Neural cell (in vitro differentiated cells): ENCODE data around the gene KRTAP1-4. TPM values are rescaled to one million over a fixed set of nuclear protein-coding genes. Genes with fewer than 3 reads are reported as not detected.
"Not testable (repeated sequence)": the region's sequence is repeated elsewhere in the genome, so short reads cannot be mapped to it uniquely, and the experiment has no call there.

Source experiments
- H2AFZ ChIP-seq: fragments of 200-600, 300-800 bp; sonication (generic), shearing (Covaris generic); 2 replicates; pipeline ENCODE4 v1.6.0; 2014; ENCODE audit warnings: low read depth, mild to moderate bottlenecking, antibody characterized with exemption, low read length, moderate library complexity
- H3F3A ChIP-seq: fragments of 200-600 bp; shearing (Covaris generic); 2 replicates; pipeline ENCODE4 v1.6.1; 2016; ENCODE audit warnings: mild to moderate bottlenecking, moderate library complexity, mixed read lengths, antibody characterized with exemption, low read length; ENCODE audit not compliant: insufficient read depth, poor library complexity, severe bottlenecking
- H3K27ac ChIP-seq: fragments of 200-600, 300-800 bp; sonication (generic), shearing (Covaris generic); 2 replicates; pipeline ENCODE4 v1.5.1; 2014; ENCODE audit warnings: mild to moderate bottlenecking, low read length, moderate library complexity
- H3K27me3 ChIP-seq: fragments of 300-800, 200-600 bp; sonication (generic), shearing (Covaris generic); 2 replicates; pipeline ENCODE4 v1.6.0; 2014; ENCODE audit warnings: mild to moderate bottlenecking, low read depth, low read length, moderate library complexity; ENCODE audit not compliant: insufficient read depth
- H3K36me3 ChIP-seq: fragments of 300-800, 200-600 bp; sonication (generic), shearing (Covaris generic); 2 replicates; pipeline ENCODE4 v1.5.1; 2014; ENCODE audit warnings: mild to moderate bottlenecking, antibody characterized with exemption, low read length, moderate library complexity; ENCODE audit not compliant: insufficient read depth
- H3K4me2 ChIP-seq: fragments of 300-800, 200-600 bp; sonication (generic), shearing (Covaris generic); 2 replicates; pipeline ENCODE4 v1.6.0; 2014; ENCODE audit warnings: mild to moderate bottlenecking, low read length
- H3K4me3 ChIP-seq: fragments of 300-800, 200-600 bp; sonication (generic), shearing (Covaris generic); 2 replicates; pipeline ENCODE4 v1.5.1; 2014; ENCODE audit warnings: mild to moderate bottlenecking, low read length, moderate library complexity
- H3K79me2 ChIP-seq: fragments of 200-600 bp; shearing (Covaris generic); replicated peaks from 2 replicates; pipeline ENCODE4 v1.6.0; 2014; ENCODE audit warnings: mild to moderate bottlenecking, low read length, moderate library complexity; ENCODE audit not compliant: insufficient read depth
- H3K9ac ChIP-seq: fragments of 300-800, 200-600 bp; sonication (generic), shearing (Covaris generic); 2 replicates; pipeline ENCODE4 v1.6.1; 2016; ENCODE audit warnings: mild to moderate bottlenecking, low read length, mixed read lengths
- H3K9me2 ChIP-seq: fragments of 200-600 bp; shearing (Covaris generic); 2 replicates; pipeline ENCODE4 v1.6.1; 2016; ENCODE audit warnings: mild to moderate bottlenecking, low read length, mixed read lengths; ENCODE audit not compliant: insufficient read depth
- H3K9me3 ChIP-seq: fragments of 200-600, 300-800 bp; sonication (generic), shearing (Covaris generic); 2 replicates; pipeline ENCODE4 v1.6.1; 2016; ENCODE audit warnings: mild to moderate bottlenecking, mixed run types, low read length, moderate library complexity, mixed read lengths
- H4K20me1 ChIP-seq: fragments of 200-600 bp; shearing (Covaris generic); 2 replicates; pipeline ENCODE4 v1.6.1; 2016; ENCODE audit warnings: mild to moderate bottlenecking, mixed run types; ENCODE audit not compliant: insufficient read depth
- CTCF ChIP-seq: fragments of 450-650 bp; IDR thresholded peaks from 2 replicates; pipeline ENCODE4 v1.5.1; 2014; ENCODE audit warnings: antibody characterized with exemption, mild to moderate bottlenecking, moderate library complexity; ENCODE audit not compliant: poor library complexity, severe bottlenecking
- EP300 ChIP-seq: fragments of 450-650 bp; conservative IDR thresholded peaks from 2 replicates; pipeline ENCODE4 v1.6.1; 2014; ENCODE audit warnings: antibody characterized with exemption, mild to moderate bottlenecking, moderate library complexity; ENCODE audit not compliant: poor library complexity, severe bottlenecking
- EZH2 ChIP-seq: fragments of 200-600, 300-800 bp; shearing (Covaris generic), sonication (generic); IDR thresholded peaks from 2 replicates; pipeline ENCODE4 v1.6.1; 2014; ENCODE audit warnings: antibody characterized with exemption, low read length, borderline replicate concordance, mild to moderate bottlenecking; ENCODE audit not compliant: insufficient read depth, poor library complexity, severe bottlenecking
- MXI1 ChIP-seq: fragments of 450-650 bp; conservative IDR thresholded peaks from 2 replicates; pipeline ENCODE4 v1.6.1; 2014; ENCODE audit warnings: antibody characterized with exemption, mild to moderate bottlenecking; ENCODE audit not compliant: poor library complexity, severe bottlenecking
- POLR2AphosphoS5 ChIP-seq: IDR thresholded peaks from 2 replicates; pipeline ENCODE4 v1.6.1; 2012
- RAD21 ChIP-seq: fragments of 450-650 bp; conservative IDR thresholded peaks from 2 replicates; pipeline ENCODE4 v1.6.1; 2014; ENCODE audit warnings: antibody characterized with exemption, mild to moderate bottlenecking, moderate library complexity
- REST ChIP-seq: IDR thresholded peaks from 2 replicates; pipeline ENCODE4 v1.6.1; 2012; ENCODE audit warnings: borderline replicate concordance
- SMC3 ChIP-seq: fragments of 450-650 bp; conservative IDR thresholded peaks from 2 replicates; pipeline ENCODE4 v1.6.1; 2014; ENCODE audit warnings: antibody characterized with exemption, mild to moderate bottlenecking, moderate library complexity; ENCODE audit not compliant: poor library complexity
- TAF1 ChIP-seq: IDR thresholded peaks from 2 replicates; pipeline ENCODE4 v1.6.1; 2012; ENCODE audit warnings: low read depth
- polyA plus RNA-seq: library from polyadenylated mRNA; depleted of rRNA; stranded (reverse); fragments of >200 nt; gene quantifications from 2 replicates; pipeline ENCODE4 v1.2.3, GENCODE V29; 2014

KRTAP1-4 gene
- polyA plus RNA-seq, 1 donor from 2014 or later: not detected

DNA sequence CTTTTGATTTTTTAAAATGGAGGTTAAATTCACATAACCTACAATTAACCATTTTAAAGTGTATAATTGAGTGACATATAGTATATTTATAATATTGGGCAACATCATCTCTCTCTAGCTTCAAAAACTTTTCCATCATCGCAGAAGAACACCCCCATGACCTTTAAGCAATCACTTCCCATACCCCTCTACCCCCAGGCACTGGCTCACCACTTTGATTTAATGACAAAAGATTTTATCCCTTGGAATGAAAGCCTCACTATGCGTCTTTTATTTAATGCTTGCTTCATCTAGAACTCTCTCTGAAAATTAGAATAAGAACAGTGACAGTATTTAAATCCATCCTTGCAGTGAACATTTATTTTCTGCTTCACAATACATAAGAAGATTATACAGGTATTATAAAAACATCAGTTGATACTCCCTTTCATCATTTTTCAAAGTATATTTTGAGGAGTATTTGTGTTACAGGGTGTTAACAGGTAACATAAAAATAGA lies 7.9 kb upstream of the KRTAP1-4 start:
- no peak overlapping the region for H3K4me2 ChIP-seq

GRCh38 chr17:41034346-41034935 lies 4.4 kb upstream of the KRTAP1-4 start, which contains the start of gene KRTAP1-3:
KRTAP1-3 (minus strand) TSS chr17:41034874; CDS start chr17:41034821, 53 bp downstream.
- H3K27me3 ChIP-seq, H2AFZ ChIP-seq, H3K4me3 ChIP-seq, H3K36me3 ChIP-seq, H4K20me1 ChIP-seq, H3K4me2 ChIP-seq, H3K9me3 ChIP-seq, H3K27ac ChIP-seq, H3F3A ChIP-seq, H3K79me2 ChIP-seq, H3K9me2 ChIP-seq, H3K9ac ChIP-seq: not testable (repeated sequence)

More for the DNA sequence above, 7.9 kb upstream of the KRTAP1-4 start:
- Histone ChIP-seq H3K27me3 (no peaks in the 10 kb centered on the region), H3K36me3 (no peaks in the 10 kb centered on the region), H4K20me1 (no peaks in the 10 kb centered on the region), H3K27ac (no peak overlapping the region), H3K9ac (no peak overlapping the region), H3K9me2 (no peaks in the 10 kb centered on the region), H2AFZ (no peak overlapping the region), H3F3A (no peaks in the 10 kb centered on the region), H3K4me3 (no peak overlapping the region), H3K9me3 (no peaks in the 10 kb centered on the region), H3K79me2 (no peaks in the 10 kb centered on the region)
- TF ChIP-seq REST (no peak), MXI1 (no peak), EZH2 (no peak), CTCF (no peak), SMC3 (no peak), POLR2AphosphoS5 (no peak), RAD21 (no peak), EP300 (no peak), TAF1 (no peak)
